PC-9 (cell line): ENCODE results near the gene MIX23.

Source experiments
- CTCF ChIP-seq: fragments of 200-600 bp; sonication (generic); conservative IDR thresholded peaks from 2 replicates; pipeline ENCODE4 v1.6.1; 2017; ENCODE audit warnings: mixed run types, antibody characterized with exemption, mild to moderate bottlenecking, moderate library complexity
- EZH2 ChIP-seq: fragments of 200-600 bp; sonication (generic); IDR thresholded peaks from 2 replicates; pipeline ENCODE4 v1.8.0; 2017; ENCODE audit warnings: antibody characterized with exemption, low read depth

- TF ChIP-seq CTCF (no peak), EZH2 (no peak)
Observed at GRCh38 chr3:122318620-122319019, 64.4 kb downstream of the MIX23 start.
